Endothelial cell of umbilical vein (primary cell): ENCODE data around the gene C3orf20.

ENCODE experiments used
- CTCF ChIP-seq, 2 donors: IDR thresholded peaks; 1 replicate in 1 of 2; 2 replicates in 1 of 2; pipeline ENCODE4 v1.5.1; 2011; ENCODE audit warnings: low read length in 2 of 2, mild to moderate bottlenecking in 2 of 2, moderate library complexity in 2 of 2, control low read depth in 1 of 2, inconsistent platforms in 1 of 2, low read depth in 1 of 2; ENCODE audit not compliant: insufficient read depth in 1 of 2; ENCODE audit errors: extremely low read depth in 1 of 2
- EZH2 ChIP-seq: IDR thresholded peaks from 2 replicates; pipeline ENCODE4 v1.6.1; 2012; ENCODE audit warnings: borderline replicate concordance, low read depth, mild to moderate bottlenecking, moderate library complexity, low read length, inconsistent platforms; ENCODE audit not compliant: severe bottlenecking
- GATA2 ChIP-seq: IDR thresholded peaks from 2 replicates; pipeline ENCODE4 v1.7.0; 2011; ENCODE audit warnings: low read depth, mild to moderate bottlenecking, moderate library complexity, mixed read lengths, low read length; ENCODE audit not compliant: insufficient read length, insufficient read depth
- MAX ChIP-seq: IDR thresholded peaks from 2 replicates; pipeline ENCODE4 v1.6.1; 2011; ENCODE audit not compliant: insufficient read depth, insufficient read length
- POLR2A ChIP-seq: IDR thresholded peaks from 2 replicates; pipeline ENCODE4 v1.6.1; 2012; ENCODE audit warnings: low read depth, mild to moderate bottlenecking, control low read depth, low read length
- POLR2AphosphoS5 ChIP-seq: IDR thresholded peaks from 2 replicates; pipeline ENCODE4 v1.6.1; 2012; ENCODE audit warnings: low read depth, mild to moderate bottlenecking, control low read depth, low read length, moderate library complexity; ENCODE audit not compliant: insufficient read depth

DNA sequence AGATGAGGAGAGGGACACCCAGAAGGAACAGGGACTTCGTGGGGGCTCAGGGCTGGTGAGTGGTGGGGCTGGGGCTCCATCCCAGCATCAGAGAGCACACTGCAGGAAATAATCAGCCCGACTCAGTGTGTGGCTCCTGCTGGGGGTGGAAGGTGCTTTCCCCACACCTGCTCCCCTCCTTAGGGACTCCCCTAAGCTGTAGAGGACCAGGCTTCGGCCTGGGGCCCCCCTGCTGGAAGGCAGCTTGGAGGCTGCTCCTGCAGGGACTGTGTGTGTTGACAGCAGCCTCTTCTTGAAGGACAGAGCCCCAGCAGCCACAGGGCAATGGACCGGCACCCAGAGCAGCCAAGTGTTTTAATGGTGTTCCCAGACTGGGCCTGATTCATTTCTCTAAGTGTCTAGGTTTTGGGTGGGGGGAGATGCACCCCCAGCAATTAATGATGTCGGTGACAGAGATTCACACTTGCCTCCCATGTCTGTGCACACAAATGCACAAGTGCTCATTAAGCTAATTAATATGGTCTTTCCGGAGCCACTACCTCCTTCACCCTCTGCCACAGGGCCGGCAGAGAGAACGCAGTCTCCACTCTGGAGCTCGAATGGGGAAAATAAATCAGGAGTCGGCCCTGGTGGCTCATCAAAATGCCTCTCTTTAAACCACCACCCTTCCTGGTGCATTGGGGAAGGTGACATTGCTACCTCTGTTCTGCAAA lies 126.9 kb downstream of the C3orf20 start:
- TF ChIP-seq POLR2A (no peak), POLR2AphosphoS5 (no peak), CTCF (IDR thresholded peaks at IDR 0.05; ENCODE audit: extremely low read depth in 1 of 2, insufficient read depth in 1 of 2, low read depth in 1 of 2, low read length in 2 of 2) (no peak), GATA2 (no peak), EZH2 (no peak), MAX (no peak)
